SK-N-SH (cell line): Measurements from ENCODE around the gene RPL37A. TPM values are rescaled to one million over a fixed set of nuclear protein-coding genes. Genes with fewer than 3 reads are reported as not detected.
A peak's percentile ranks its signal among the peaks of the same experiment; 100 is the strongest.

Experiments used
- CTCF ChIA-PET: fragments of 300-600, 350-600 bp; formaldehyde crosslinking; extraction: SDS; loops from one replicate; lab custom pipeline; 2021; lab: Yijun Ruan, JAX
- POLR2A ChIA-PET: fragments of 350-600 bp; sonication (Branson Sonifier 250); formaldehyde crosslinking; extraction: SDS; loops from one replicate; lab custom pipeline; 2020; ENCODE audit warnings: antibody characterized with exemption, inconsistent platforms; lab: Yijun Ruan, JAX
- DNase-seq: peaks from one replicate; pipeline ENCODE4 v3.0.0; 2012
- H2AFZ ChIP-seq: fragments of 200-600 bp; sonication (generic); 2 replicates; pipeline ENCODE4 v1.8.1; 2016; ENCODE audit warnings: antibody characterized with exemption, mild to moderate bottlenecking, low read depth
- H3F3A ChIP-seq: fragments of 200-600 bp; sonication (generic); replicated peaks from 2 replicates; pipeline ENCODE3; 2016; ENCODE audit warnings: antibody characterized with exemption, mild to moderate bottlenecking; ENCODE audit not compliant: insufficient read depth
- H3K27ac ChIP-seq, 2 experiments: fragments of 200-500 bp in 1 of 2; fragments of 200-600 bp in 1 of 2; sonication (Bioruptor generic) in 1 of 2; sonication (generic), shearing (Covaris generic) in 1 of 2; 2 replicates each; pipeline versions ENCODE4 v1.5.1 to v1.6.1; 2014 to 2016; ENCODE audit warnings: low read depth in 2 of 2, inconsistent platforms in 1 of 2, low read length in 1 of 2, mild to moderate bottlenecking in 1 of 2, mixed read lengths in 1 of 2
- H3K27me3 ChIP-seq: fragments of 200-600 bp; sonication (generic), shearing (Covaris generic); 2 replicates; pipeline ENCODE4 v1.6.1; 2016; ENCODE audit warnings: mixed run types; ENCODE audit not compliant: insufficient read depth
- H3K36me3 ChIP-seq, 2 experiments: fragments of 200-500 bp in 1 of 2; fragments of 200-600 bp in 1 of 2; sonication (Bioruptor generic) in 1 of 2; sonication (generic) in 1 of 2; replicated peaks in 1 of 2; 2 replicates each; pipeline versions ENCODE3 to v1.5.1; 2014 to 2016; ENCODE audit warnings: low read length in 1 of 2, mild to moderate bottlenecking in 1 of 2; ENCODE audit not compliant: insufficient read depth in 2 of 2, control insufficient read depth in 1 of 2
- H3K4me1 ChIP-seq, 2 experiments: fragments of 200-500 bp in 1 of 2; fragments of 200-600 bp in 1 of 2; sonication (Bioruptor generic) in 1 of 2; sonication (generic), shearing (Covaris generic) in 1 of 2; 2 replicates each; pipeline versions ENCODE4 v1.5.1 to v1.6.1; 2014 to 2016; ENCODE audit warnings: low read depth in 1 of 2, low read length in 1 of 2, mixed run types in 1 of 2; ENCODE audit not compliant: insufficient read depth in 2 of 2, control insufficient read depth in 1 of 2
- H3K4me2 ChIP-seq: fragments of 200-600 bp; sonication (generic), shearing (Covaris generic); 2 replicates; pipeline ENCODE4 v1.6.1; 2017; ENCODE audit warnings: mixed run types
- H3K4me3 ChIP-seq, 2 experiments: fragments of 200-500 bp in 1 of 2; fragments of 200-600 bp in 1 of 2; sonication (Bioruptor generic) in 1 of 2; sonication (generic), shearing (Covaris generic) in 1 of 2; 2 replicates each; pipeline versions ENCODE4 v1.5.1 to v1.8.1; 2014 to 2016; ENCODE audit warnings: low read depth in 2 of 2, inconsistent platforms in 1 of 2, low read length in 1 of 2, mild to moderate bottlenecking in 1 of 2, mixed read lengths in 1 of 2, moderate library complexity in 1 of 2
- H3K79me2 ChIP-seq: fragments of 200-600 bp; sonication (generic); 2 replicates; pipeline ENCODE4 v1.8.1; 2017; ENCODE audit warnings: mild to moderate bottlenecking; ENCODE audit not compliant: insufficient read depth
- H3K9ac ChIP-seq: fragments of 200-600 bp; sonication (generic); 2 replicates; pipeline ENCODE4 v1.6.1; 2017; ENCODE audit warnings: mixed run types
- H3K9me2 ChIP-seq: fragments of 200-600 bp; sonication (generic); 2 replicates; pipeline ENCODE4 v1.6.1; 2017; ENCODE audit warnings: mixed run types
- H3K9me3 ChIP-seq: fragments of 200-600 bp; sonication (generic); 2 replicates; pipeline ENCODE4 v1.6.1; 2017; ENCODE audit warnings: mixed run types, mild to moderate bottlenecking, moderate library complexity
- H4K20me1 ChIP-seq: fragments of 200-600 bp; sonication (generic); 2 replicates; pipeline ENCODE4 v1.6.1; 2017; ENCODE audit warnings: mild to moderate bottlenecking, mixed run types; ENCODE audit not compliant: insufficient read depth
- CHD2 ChIP-seq: fragments of 150-350 bp; IDR thresholded peaks from 2 replicates; pipeline ENCODE4 v1.6.1; 2018; ENCODE audit warnings: low read length; ENCODE audit not compliant: partially characterized antibody
- CTCF ChIP-seq: fragments of 200-600 bp; sonication (generic); IDR thresholded peaks from 2 replicates; pipeline ENCODE4 v1.6.1; 2017; ENCODE audit warnings: antibody characterized with exemption, mild to moderate bottlenecking, moderate library complexity
- JUND ChIP-seq: IDR thresholded peaks from 2 replicates; pipeline ENCODE4 v1.4.0; 2012
- MXI1 ChIP-seq: IDR thresholded peaks from 2 replicates; pipeline ENCODE4 v1.6.1; 2012; ENCODE audit warnings: mild to moderate bottlenecking, low read depth, low read length, improper control_type of control experiment
- NFIC ChIP-seq: IDR thresholded peaks from 2 replicates; pipeline ENCODE4 v1.4.0; 2012; ENCODE audit warnings: borderline replicate concordance
- NRF1 ChIP-seq: IDR thresholded peaks from 2 replicates; pipeline ENCODE4 v1.6.1; 2012; ENCODE audit warnings: low read depth, mild to moderate bottlenecking, low read length
- POLR2AphosphoS5 ChIP-seq: IDR thresholded peaks from 2 replicates; pipeline ENCODE4 v1.6.1; 2012; ENCODE audit warnings: low read depth, low read length
- RCOR1 ChIP-seq: fragments of 150-350 bp; IDR thresholded peaks from 2 replicates; pipeline ENCODE4 v1.6.1; 2017; ENCODE audit warnings: antibody characterized with exemption, low read length
- RFX5 ChIP-seq: IDR thresholded peaks from 2 replicates; pipeline ENCODE4 v1.6.1; 2012; ENCODE audit warnings: mild to moderate bottlenecking, improper control_type of control experiment, low read length
- TEAD4 ChIP-seq: IDR thresholded peaks from 2 replicates; pipeline ENCODE4 v1.4.0; 2012; ENCODE audit warnings: mild to moderate bottlenecking, borderline replicate concordance; ENCODE audit not compliant: insufficient read depth
- USF1 ChIP-seq: IDR thresholded peaks from 2 replicates; pipeline ENCODE4 v1.4.0; 2012; ENCODE audit warnings: low read depth, borderline replicate concordance
- USF2 ChIP-seq: fragments of 150-350 bp; IDR thresholded peaks from 2 replicates; pipeline ENCODE4 v1.6.1; 2017; ENCODE audit warnings: antibody characterized with exemption, low read length, low read depth, borderline replicate concordance
- ZBTB33 ChIP-seq: IDR thresholded peaks from 2 replicates; pipeline ENCODE4 v1.4.0; 2012; ENCODE audit warnings: low read depth, borderline replicate concordance
- WGBS: methylation state at CpG from one replicate; pipeline ENCODE4 v1.1.6; 2017; ENCODE audit warnings: low lambda C conversion rate; 5-methylcytosine and 5-hydroxymethylcytosine counted together
- polyA plus RNA-seq, 3 experiments: library from polyadenylated mRNA; depleted of rRNA; stranded (reverse); fragments of >200 nt; gene quantifications; 2 replicates each; pipeline ENCODE4 v1.2.3, GENCODE V29; 2012

Gene RPL37A
- polyA plus RNA-seq, 1 of the 3 experiments (the other 2 are of a cell fraction): 2,018 TPM

GRCh38 chr2:216503697-216504375, 5.2 kb downstream of the RPL37A start:
- no peaks in the 10 kb centered on the region for H3K27me3 ChIP-seq
- CTCF ChIA-PET: interaction anchor here (1.0 to 2.9 kb wide), 4 partner anchors 12 to 1209 kb away, joined by 3 to 12 read pairs (median 6); no protein-coding TSS in a partner anchor
- TF ChIP-seq ZBTB33: no peak
- no peak for TF ChIP-seq NRF1
- TF ChIP-seq MXI1: no peak
- no peak for TF ChIP-seq CTCF
- no peak for TF ChIP-seq USF1
- TF ChIP-seq TEAD4: no peak
- no peak for TF ChIP-seq CHD2
- TF ChIP-seq NFIC: no peak
- TF ChIP-seq USF2: no peak
- TF ChIP-seq JUND: no peak; the same call in 1 of the 2 replicates
- TF ChIP-seq RCOR1: no peak
- no peak; the same call in 1 of the 2 replicates for TF ChIP-seq POLR2AphosphoS5
- no peak for TF ChIP-seq RFX5
- H3K36me3 ChIP-seq: peaks cover 55 to 69% of the 10 kb centered on the region in 2 experiments
- no peak overlapping the region for H2AFZ ChIP-seq
- H4K20me1 ChIP-seq: peaks cover 46% of the 10 kb centered on the region
- peaks cover 50% of the 10 kb centered on the region for H3K79me2 ChIP-seq
- no peaks in the 10 kb centered on the region for H3K9me3 ChIP-seq
- WGBS: 72% methylated on average over 5 of the region's 5 CpGs
- 0 out of 2 replicates have a peak overlapping the region, but pooled peaks have one; percentile 32 for H3K4me2 ChIP-seq
- H3F3A ChIP-seq: peaks cover 81% of the 10 kb centered on the region
- H3K9me2 ChIP-seq: no peaks in the 10 kb centered on the region
- no peak overlapping the region for H3K4me3 ChIP-seq
- H3K9ac ChIP-seq: no peak overlapping the region
- H3K4me1 ChIP-seq: peaks cover 19 to 21% of the 10 kb centered on the region in 2 experiments
- DNase-seq: no peak
- H3K27ac ChIP-seq: peak overlapping the region in 1 of 2 experiments; percentile 9; a peak in 1 of 4 replicates
- POLR2A ChIA-PET: interaction anchor here (0.6 to 1.7 kb wide), 3 partner anchors 25 to 190 kb away, joined by 3 to 4 read pairs (median 4); no protein-coding TSS in a partner anchor
